Measurements from ENCODE around the gene MAF.

The MAF gene

DNA sequence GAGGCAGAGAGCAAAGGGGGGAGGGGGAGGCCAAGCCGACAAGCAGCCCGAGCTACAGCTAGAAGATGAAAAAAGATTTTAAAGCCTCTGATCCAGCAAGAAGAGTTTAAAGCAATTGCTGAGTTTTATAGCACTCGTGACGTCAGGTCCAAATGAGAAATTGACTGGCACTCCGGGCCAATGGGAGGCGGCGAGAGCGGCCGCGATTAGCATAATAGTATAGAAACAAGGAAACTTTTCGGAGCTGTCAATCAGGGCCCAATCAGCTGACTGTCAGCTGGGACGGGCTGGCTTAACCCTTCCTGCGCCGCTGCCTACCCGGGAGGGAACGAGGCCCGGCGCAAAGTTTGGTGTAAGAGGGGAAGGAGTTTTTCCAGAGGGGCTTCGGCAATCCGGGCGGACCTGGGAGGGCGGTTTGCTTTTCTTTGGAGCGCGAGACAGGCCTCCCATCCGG is at the start of gene MAF:
Gene MAF (minus strand): TSS at position 100 of the 454 bp plus-strand sequence. CDS start 835 bp downstream, outside the sequence.
- DNase-seq (ENCODE audit: low spot score): peak; percentile 94

DNA sequence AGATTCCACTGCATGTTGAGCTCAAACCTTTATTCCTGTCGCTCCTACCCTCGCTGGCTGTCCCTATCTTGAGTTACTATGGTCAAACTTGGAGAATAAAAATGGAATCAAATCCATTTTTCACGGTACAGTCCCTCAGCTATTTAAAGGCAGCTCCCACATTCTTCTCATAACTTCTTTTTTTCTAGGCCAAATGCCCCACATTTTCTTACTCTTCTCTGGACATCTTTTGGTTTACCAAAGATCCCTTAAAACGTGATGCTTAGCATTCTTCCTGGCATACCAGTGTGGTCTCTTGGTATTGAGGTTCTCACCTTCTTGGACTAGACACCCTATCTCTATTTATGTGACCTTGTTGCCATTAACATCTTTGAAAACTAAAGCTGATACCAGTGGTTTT is 48.3 kb upstream of the MAF start:
- DNase-seq (ENCODE audit: low spot score): no peak

DNA sequence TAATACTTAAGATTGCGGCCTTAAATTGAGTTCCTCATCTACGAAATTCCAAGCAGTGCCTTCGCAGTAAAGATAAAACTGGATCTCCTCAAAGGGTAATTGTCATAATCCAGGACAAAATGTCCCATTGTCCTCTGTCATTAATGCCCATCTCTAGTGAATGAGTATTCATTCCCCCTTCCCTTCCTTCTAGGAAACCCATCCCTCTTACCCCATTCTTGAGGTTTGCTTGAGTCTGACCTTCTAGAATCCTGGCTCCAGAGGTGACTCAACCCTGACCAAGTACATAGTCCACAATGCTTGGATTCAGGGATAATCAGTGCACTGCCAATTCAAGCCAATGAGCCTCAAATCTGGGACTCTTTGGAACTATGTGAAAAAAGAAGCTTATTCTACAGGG is 47.0 kb upstream of the MAF start:
- no peak for DNase-seq (ENCODE audit: low spot score)

DNA sequence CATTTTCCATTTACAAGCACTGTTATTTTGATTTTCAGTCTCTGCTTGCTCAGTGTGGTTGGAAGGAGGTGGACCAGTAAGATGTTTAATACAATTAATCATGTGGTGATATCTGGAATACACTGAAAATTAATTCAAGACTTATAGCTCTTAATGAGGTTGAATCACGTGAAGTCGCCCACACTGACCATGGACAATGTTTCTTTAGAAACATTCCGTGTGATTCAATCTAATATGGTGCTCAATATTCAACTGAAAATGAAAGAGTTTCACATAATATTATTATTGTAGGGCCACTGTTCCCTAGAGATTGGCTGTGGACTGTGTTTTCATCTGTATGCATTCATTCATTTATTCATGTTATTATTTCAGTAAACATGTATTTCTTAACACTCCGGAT is 45.2 kb upstream of the MAF start:
- DNase-seq (ENCODE audit: low spot score): no peak

DNA sequence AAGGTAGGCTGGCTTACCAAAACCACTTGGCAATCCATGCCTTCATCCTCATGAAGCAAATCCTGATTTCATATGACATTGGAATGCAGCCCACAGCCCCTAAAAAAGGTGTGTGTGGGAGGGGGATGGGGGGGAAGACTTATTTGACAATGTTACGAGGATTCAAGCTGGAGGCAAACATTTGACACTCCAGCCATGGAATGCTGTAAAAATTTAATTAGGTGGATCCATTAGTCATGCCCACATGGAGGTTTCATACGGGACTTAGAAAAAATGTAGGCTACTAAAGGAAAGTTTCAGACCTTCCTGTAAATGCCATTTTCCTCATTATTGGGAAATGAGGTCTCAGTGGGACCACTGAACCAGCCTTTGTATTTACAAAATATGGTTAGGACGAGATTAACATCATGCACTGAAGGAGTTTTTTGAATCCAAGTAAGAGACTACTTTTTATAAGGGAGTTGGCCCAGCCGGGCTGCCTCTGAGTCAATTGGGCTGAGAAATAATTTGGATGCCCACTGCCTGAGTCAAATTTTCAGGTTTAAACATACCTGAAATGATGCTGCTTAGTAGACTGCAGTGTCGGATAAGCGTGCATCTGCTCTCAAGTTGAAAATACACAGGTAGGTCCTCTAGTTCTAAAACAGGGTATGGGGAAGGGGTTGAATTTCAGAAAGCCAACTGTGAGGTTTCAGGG is 44.6 kb upstream of the MAF start:
- DNase-seq (ENCODE audit: low spot score): no peak

DNA sequence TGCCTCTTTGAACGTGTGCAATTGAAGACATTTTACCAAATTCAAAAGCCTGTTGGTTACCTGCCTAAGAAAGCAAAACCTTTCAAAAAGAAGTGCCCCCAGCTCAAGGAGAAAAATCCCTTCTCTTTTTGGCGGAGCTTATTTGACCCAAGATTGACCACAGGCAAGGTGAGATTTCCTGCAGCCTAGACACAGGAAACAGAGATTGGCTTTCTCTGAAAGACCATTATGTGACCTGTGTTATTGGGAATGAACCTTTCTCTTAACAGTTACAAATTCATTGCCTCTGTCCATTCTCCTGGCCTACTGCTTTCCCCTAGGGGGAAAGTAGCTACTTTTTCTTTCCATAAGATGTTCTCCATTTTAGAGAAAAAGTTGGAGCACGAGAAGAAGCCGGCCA is 42.1 kb upstream of the MAF start:
- no peak for DNase-seq (ENCODE audit: low spot score)

DNA sequence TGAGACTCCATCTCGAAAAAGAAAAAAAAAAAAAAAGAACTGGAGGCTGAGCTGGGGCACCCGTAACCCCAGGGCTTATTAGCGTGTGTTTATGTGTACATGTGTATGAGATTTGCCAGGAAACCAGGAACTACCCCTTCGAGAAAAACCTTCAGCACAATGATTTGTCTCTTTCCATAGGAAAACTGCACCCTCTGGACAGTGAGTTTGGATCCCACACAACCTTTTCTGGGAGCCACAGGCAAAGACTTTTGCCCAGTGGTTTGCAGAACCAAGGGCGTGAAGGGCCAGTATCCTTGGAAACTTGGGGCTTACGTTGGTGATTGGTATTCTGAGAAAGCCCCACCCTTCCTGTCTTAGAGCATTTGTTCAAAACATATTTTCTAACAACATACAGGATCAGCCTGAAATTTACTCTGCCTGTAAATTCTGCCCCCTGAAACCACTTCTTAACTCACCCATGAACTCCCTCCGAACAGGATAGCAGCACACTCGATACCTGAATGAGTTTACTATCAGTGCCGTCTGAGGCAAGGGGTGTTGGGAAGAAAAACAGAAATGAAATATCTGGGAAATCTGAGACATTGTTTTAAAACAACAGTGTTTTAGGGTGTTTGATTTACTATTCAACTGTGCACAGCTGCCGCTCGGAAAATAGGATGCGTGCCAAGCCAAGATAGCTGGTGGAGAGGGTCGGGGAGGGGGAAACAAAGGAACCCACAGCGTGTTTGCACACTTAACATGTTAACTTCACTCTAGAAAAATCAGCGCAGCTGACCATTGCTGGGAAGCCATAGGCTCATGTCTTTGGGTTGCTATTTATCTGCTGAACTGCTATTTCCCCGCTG is 40.2 kb upstream of the MAF start:
- no peak for DNase-seq (ENCODE audit: low spot score)

DNA sequence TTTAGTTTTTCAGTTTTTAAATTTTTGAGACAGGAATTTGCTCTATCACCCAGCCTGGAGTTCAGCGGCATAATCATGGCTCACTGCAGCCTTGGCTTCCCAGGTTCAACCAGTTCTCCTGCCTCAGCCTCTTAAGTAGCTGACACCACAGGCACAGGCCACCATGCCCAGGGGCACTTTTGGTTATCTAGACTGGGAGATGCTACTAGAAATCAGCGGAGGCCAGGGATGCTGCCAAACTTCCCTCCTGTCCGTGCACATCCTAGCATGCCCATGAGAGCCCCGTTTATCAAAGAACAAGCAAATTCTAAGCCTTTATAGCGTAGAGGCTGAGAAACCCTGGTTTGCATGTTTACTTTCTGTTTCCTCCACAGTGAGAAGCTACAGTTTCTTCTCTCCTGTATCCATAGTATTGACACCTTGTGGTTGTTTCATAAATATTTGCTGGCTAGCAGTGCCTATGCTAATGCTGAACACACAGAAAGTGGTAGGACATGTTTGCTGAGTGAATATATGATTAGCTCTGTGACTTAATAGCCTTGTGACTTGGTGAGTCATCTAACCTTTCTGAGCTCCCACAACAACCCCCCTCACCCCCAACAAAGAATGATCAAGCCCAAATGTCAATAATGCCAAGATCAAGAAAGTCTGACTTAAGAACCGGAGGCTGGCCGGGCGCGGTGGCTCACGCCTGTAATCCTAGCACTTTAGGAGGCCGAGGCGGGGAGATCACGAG is 39.2 kb upstream of the MAF start:
- DNase-seq (ENCODE audit: low spot score): no peak

DNA sequence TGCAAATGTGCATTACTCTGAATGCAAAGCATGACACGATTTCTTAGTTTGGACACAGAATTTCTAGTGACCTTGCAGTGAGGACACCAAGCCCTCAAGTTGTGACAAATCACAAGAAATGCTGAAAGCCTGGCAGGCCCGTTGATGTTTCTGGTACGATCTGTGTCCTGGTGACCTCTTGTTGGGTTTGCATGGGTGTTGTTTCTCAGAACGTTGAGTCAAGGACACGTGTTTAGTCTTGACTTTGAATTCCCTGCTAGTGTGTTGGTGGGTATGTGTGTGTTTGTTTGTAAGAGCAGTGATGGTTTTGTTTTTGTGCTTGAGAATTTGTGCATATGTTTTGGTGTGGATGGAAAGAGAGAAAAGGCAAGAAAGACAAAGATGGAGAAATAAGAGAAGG is 37.8 kb upstream of the MAF start:
- DNase-seq (ENCODE audit: low spot score): no peak

DNA sequence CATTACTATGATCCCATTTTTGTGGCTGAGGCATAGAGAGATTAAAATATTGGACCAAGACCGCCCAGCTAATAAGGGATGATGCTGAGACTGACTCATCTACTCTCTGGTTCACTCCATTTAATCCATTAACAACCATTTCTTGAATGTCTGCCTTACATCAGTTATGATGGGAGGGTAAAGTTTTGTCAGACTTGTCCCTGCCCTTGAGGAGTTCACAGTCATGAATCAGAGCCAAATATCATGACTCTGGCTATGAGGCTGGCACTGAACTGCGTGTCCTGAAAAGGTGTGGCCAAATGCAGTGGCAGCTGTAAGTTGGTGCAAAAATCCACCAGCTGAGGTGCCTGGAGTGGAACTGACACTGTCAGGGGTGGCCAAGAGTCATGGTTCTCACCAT is 35.0 kb upstream of the MAF start:
- no peak for DNase-seq (ENCODE audit: low spot score)

DNA sequence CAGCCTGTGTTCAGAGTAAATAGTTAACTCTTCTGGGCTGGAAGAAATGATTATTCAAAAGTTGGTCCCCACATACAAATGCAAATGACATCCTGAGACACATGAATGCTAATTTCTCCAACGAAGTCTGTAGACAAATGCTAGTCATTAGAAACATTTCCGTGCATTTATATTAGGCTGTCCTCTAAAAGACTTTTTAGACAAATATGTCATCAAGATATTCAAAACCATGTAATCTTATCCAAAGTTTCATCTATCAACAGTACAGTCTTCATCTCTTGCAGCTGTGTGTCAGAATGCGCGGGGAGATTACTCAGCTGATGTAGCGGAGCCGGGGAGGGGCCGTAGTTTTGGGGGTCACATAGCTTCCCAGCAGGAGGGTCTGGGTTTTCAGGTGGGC is 33.8 kb upstream of the MAF start:
- DNase-seq (ENCODE audit: low spot score): no peak

DNA sequence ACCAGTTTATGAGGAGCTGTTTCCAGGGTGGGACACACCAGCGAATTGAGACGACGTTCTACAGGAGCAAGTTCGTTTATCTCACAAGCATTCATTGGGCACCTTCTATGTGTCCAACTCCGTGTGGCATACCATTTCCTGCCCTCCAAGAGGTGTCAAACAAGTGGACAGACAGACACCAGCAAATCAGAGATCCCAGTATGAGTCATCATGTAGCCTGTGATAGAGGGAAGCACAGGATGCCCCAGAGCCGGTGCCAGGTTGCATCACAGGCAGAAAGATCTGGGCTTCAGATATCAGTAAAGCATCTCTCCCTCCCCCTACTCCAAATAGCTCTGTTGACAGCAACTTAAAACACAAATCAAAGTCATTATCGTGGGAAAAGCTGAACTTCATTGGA is 31.8 kb upstream of the MAF start:
- DNase-seq (ENCODE audit: low spot score): no peak

DNA sequence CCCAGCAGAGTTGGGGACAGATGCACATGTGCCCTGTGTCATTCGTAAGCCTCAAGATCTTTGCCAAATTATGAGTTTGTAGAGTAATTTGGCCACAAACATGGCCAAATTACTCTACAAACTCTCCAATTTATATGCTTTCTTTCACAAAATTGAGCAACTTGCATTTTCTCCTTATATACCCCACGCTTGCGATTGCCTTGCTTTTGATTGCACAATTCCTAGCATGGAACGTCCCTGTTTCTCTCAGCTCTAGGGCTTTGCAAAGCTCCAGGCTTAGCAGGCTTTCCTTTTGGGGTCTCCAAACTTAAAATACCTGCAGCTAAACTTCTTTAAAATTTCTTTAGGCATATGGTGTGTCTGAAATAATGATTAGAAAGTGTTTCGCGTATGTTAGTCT is 28.5 kb upstream of the MAF start:
- no peak for DNase-seq (ENCODE audit: low spot score)

DNA sequence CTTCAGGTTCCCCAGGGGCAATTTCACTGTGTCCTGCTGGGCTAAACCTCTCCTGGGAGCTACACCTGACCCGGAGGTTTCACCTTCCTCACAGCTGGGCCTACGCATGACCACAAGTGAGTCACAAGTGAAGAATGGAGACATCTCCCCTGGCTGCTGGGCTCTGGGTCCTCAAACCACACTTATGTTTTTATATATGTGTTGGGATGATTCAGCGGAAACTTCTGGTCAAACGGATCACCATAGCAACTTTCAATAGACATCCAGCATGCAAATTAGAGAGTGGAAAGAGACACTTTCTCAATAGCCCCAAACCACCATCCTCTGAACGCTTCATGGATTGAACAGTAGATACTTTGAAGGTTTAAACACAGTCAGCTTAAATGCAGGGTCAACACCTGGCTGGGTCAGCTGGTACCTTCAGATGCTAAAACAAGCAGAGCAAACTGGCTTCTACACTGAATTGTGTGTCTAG is 28.0 kb upstream of the MAF start:
- no peak for DNase-seq (ENCODE audit: low spot score)

DNA sequence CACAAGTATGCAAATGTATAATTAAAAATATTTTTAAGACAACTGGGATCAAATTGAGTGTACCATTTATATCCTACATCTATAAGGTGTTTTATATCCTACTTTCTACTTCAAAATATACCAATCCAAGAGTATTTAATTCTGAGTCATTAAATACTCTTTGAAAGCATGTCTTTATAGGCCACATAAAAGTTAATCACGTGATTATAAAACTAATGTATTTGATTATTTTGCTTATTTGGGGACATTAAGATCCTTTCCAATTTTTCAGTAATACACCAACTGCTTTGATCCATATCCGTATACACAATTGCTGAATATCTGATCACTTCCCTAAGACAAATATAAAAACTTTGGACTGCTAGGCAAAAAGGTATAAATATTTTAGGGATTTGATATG is 26.6 kb upstream of the MAF start:
- no peak for DNase-seq (ENCODE audit: low spot score)

DNA sequence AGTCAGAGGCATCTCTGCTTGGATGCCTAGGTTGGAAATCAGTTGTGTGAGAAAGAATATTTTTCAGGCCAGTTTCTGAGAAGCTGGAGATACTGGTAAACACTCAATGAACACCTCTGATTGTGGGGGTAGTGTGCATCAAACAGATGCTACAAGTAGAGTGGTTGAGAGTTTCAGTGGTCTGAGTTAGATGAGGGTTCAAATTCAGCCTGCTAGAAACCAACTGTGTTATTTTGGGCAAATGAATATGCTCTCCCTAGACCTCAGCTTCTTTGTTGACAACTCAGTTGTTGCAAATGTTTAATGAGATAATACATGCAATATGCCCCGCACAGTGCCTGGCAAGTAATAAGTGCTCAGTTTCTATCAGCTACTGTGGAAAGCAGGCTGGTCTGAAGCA is 25.2 kb upstream of the MAF start:
- DNase-seq (ENCODE audit: low spot score): no peak

DNA sequence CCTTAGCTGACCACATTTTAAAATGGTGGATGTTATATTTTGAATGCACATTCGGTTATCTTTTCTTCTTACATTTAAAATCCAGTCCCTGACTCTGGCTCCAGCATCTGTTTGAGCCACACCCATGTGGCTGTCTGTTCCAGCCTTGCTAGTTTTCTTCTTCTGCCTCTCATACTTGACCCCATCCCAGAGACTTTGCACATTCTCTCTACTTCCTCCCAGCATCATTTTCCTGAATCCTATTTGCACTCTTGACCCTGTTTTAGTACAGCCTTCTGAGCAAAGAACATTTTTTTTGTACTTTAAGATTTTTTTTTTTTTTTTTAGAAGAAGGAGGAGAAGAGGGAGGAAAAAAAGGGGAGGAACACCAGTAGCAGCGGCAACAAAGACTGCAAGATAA is 23.3 kb upstream of the MAF start:
- no peak for DNase-seq (ENCODE audit: low spot score)

DNA sequence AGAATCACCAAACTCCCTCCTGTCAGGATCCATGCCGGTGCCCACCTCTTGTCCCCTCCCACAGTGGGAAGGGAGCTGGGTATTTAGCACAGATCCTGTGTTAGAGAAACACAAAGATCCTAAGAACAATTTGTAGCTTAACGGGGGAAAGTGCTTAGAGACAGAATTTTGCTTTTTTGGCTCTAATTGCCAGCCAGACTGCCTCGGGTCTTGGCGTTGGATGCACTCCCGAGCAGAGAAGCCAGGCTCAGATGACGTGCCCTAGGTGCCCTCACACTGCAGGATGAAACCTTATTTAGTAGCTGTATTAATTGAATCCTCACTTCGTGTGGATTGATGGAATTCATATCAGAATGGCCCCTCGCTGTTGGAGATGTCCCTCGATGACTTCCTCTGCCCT is 22.5 kb upstream of the MAF start:
- no peak for DNase-seq (ENCODE audit: low spot score)

DNA sequence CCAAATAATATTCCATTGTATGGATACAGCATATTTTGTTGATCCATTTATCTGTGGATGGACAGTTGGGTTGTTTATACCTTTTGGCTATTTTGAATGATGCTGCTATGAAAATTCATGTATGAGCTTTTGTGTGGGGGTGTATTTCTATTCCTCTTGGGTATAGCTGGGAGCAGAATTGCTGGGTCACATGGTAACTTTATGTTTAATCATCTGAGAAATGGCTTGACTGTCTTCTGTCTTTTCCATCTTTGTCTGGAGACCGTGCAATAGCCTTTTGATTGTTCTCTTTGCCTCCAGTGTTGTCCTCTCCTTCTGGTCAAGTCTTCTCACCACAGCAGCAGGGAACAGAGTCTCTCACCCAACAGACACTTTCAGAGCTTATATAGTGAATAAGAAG is 20.5 kb upstream of the MAF start:
- no peak for DNase-seq (ENCODE audit: low spot score)

DNA sequence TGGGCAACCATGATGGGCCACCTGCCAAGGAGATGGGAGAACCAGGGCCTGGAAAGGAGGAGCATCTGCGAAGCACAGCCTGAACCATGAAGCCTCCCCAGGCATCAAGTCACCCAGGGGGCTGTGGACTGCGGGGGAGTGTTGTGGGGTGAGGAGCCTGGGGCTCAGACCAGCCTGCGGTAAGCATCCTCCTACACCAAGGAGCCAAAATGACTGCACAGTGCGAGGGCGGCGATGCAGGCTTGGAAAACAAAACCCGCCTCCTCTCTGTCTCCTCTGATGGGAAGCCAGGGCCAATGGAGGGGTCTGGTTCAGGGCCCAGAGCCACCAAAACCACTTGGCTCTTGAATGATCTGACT is 18.1 kb upstream of the MAF start:
- no peak for DNase-seq (ENCODE audit: low spot score)

DNA sequence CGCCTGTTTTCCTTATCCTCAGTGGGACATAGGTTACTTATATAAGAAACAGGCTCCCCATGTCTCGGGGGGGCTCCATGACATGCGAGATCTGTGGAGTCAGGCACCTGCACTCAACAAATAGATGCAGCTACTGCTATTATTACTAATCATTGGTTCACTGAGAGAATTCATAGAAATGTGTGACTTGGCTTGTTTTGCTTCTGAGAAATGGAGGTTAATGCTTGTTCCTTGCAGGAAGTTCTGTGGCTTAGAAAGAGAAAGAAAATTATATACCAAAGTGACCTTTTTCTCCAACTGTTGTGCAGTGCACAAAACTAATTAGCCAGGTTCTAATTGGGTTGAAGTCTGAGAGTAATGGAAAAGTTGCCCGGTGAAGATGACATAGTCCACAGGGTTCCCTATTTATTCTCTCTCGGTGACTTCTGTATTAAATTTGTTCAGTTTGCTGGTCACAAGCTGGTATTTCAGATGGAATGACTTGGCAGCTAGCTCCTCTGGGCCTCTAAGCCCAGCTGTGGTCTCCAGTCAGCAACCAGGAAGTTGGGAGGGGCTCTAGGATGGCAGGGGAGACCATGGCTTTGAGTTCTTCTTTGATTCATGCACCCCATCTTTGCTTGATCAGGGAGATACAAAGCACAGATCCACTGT is 17.6 kb upstream of the MAF start:
- DNase-seq (ENCODE audit: low spot score): no peak

DNA sequence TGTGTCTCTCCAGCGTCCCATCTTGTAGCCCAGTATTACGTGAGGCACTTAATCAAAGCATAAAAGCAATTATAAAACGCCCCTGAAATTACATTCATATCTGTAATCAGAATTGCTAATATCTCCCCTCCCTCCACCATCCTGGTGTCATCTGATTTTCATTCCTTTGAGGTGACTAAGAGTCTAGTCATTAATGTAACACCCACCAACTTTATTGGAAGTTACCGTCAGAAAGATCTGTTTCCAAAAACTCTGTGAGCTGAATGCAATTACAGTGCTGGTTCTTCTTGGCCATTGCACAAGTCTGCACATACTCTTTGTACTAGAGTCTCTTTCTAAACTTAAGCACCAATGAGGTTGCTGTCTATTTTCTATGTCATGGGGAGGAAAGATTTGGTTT is 12.5 kb upstream of the MAF start:
- no peak for DNase-seq (ENCODE audit: low spot score)

Data from Ammon's horn (tissue), 1 donor.